Kidney (tissue), 14 donors: ENCODE measurements around the gene PCDH9. TPM values are rescaled to one million over a fixed set of nuclear protein-coding genes. Genes with fewer than 3 reads are reported as not detected.

Experiments used
- DNase-seq, 5 donors: peaks; one replicate each; pipeline ENCODE4 v3.0.0-alpha.2; 2013 to 2020
- FAIRE-seq: peaks from 2 replicates; lab custom pipeline; 2012; peaks lifted over from hg19 to GRCh38; lab: Jason Lieb, UNC
- H3K27ac ChIP-seq, 2 donors: one replicate each; pipeline ENCODE4 v1.7.0; 2013; ENCODE audit warnings: low read depth in 2 of 2, low read length in 2 of 2, inconsistent platforms in 1 of 2
- H3K27me3 ChIP-seq: one replicate; pipeline ENCODE4 v1.7.1; 2013; ENCODE audit warnings: low read length, inconsistent platforms; ENCODE audit not compliant: control insufficient read depth, insufficient read depth
- H3K36me3 ChIP-seq, 3 donors: one replicate each; pipeline versions ENCODE4 v1.7.0 to v1.7.1; 2013; ENCODE audit warnings: low read length in 3 of 3, control low read depth in 1 of 3, inconsistent platforms in 1 of 3; ENCODE audit not compliant: insufficient read depth in 3 of 3, control insufficient read depth in 2 of 3
- H3K4me1 ChIP-seq, 3 donors: one replicate each; pipeline versions ENCODE4 v1.7.0 to v1.7.1; 2013; ENCODE audit warnings: low read length in 3 of 3, inconsistent platforms in 1 of 3, low read depth in 1 of 3; ENCODE audit not compliant: control insufficient read depth in 2 of 3, insufficient read depth in 2 of 3
- H3K4me3 ChIP-seq, 3 donors: one replicate each; pipeline versions ENCODE4 v1.7.0 to v1.8.1; 2013; ENCODE audit warnings: low read length in 3 of 3, control low read depth in 1 of 3, inconsistent platforms in 1 of 3
- H3K9ac ChIP-seq, 3 donors: one replicate each; pipeline versions ENCODE4 v1.7.0 to v1.7.1; 2013; ENCODE audit warnings: low read length in 3 of 3, control low read depth in 1 of 3, inconsistent platforms in 1 of 3
- H3K9me3 ChIP-seq, 3 donors: one replicate each; pipeline versions ENCODE4 v1.7.0 to v1.7.1; 2013; ENCODE audit warnings: low read length in 3 of 3, control low read depth in 1 of 3, inconsistent platforms in 1 of 3; ENCODE audit not compliant: control insufficient read depth in 2 of 3, insufficient read depth in 1 of 3
- CTCF ChIP-seq: IDR thresholded peaks from 3 replicates; pipeline ENCODE4 v1.5.1; 2012; ENCODE audit warnings: mild to moderate bottlenecking, moderate library complexity, borderline replicate concordance; ENCODE audit not compliant: insufficient read depth; ENCODE audit errors: extremely low read depth
- intact Hi-C: fragments of 100-400 bp; cut with DNase I; formaldehyde crosslinking; loops from one replicate; pipeline ENCODE4 v1.11.1; 2022
- polyA plus RNA-seq: library from polyadenylated mRNA; stranded (reverse); fragments of 350-450 nt; fragmentation: Illumina TruSeq; extraction: RNeasy Lipid Tissue Mini Kit (QIAGEN cat#74804); gene quantifications from one replicate; pipeline ENCODE4 v1.2.3, GENCODE V29; 2014; ENCODE audit warnings: low read depth, low replicate concordance; ENCODE audit not compliant: insufficient read depth
- total RNA-seq: library from RNA; stranded (reverse); fragmentation: NEBNext Ultra II Directional; extraction: Animal tissue kit (Norgen Biotek cat#: 25700); gene quantifications from one replicate; pipeline ENCODE4 v1.2.1, GENCODE V29; 2021
- donor health status: control.
- donor health status: control.
- donor health status: control.
- donor health status: control.
- donor health status: control.
- donor health status: DM: yes; HTN: yes; CAD: no.
- donor health status: Normal renal cell carcinoma (clear cell type).

Gene PCDH9
- total and polyA plus RNA-seq, 2 donors from 2014 or later: 1.6 to 9.5 TPM

GRCh38 chr13:66410314-66410713 lies 819.8 kb downstream of the PCDH9 start:
- no peak for TF ChIP-seq CTCF
- H3K27me3 ChIP-seq: no peaks in the 10 kb centered on the region
- DNase-seq (no peak), FAIRE-seq (no peak)
- peaks cover 0 to 5% (median 4%) of the 10 kb centered on the region in 3 donors for H3K4me1 ChIP-seq
- H3K9ac ChIP-seq: no peak overlapping the region
- H3K27ac ChIP-seq: no peak overlapping the region
- H3K36me3 ChIP-seq: no peaks in the 10 kb centered on the region
- H3K4me3 ChIP-seq: no peak overlapping the region
- intact Hi-C loops: no loop called here
- no peaks in the 10 kb centered on the region for H3K9me3 ChIP-seq

- Histone ChIP-seq H3K27me3 (no peaks in the 10 kb centered on the region), H3K27ac (no peak overlapping the region), H3K4me3 (no peak overlapping the region), H3K36me3 (no peaks in the 10 kb centered on the region), H3K9ac (no peak overlapping the region), H3K9me3 (no peaks in the 10 kb centered on the region), H3K4me1 (peaks cover 0 to 5% (median 2%) of the 10 kb centered on the region in 3 donors)
- FAIRE-seq (no peak), DNase-seq (no peak)
- no peak for TF ChIP-seq CTCF
- intact Hi-C loops: no loop called here
Measured at GRCh38 chr13:66409542-66409941, 820.6 kb downstream of the PCDH9 start.

GRCh38 chr13:66407128-66407527 lies 823.0 kb downstream of the PCDH9 start:
- intact Hi-C loops: no loop called here
- Histone ChIP-seq H3K9me3 (no peaks in the 10 kb centered on the region), H3K27ac (no peak overlapping the region), H3K4me3 (no peak overlapping the region), H3K36me3 (no peaks in the 10 kb centered on the region), H3K9ac (no peak overlapping the region), H3K4me1 (peaks cover 0 to 5% (median 0%) of the 10 kb centered on the region in 3 donors), H3K27me3 (no peaks in the 10 kb centered on the region)
- TF ChIP-seq CTCF: no peak
- DNase-seq (peak in 1 of 5 donors; percentile 7), FAIRE-seq (no peak)
